Eye (tissue), 1 donor: ENCODE measurements around the gene APCDD1L.
"Not testable (repeated sequence)": the region's sequence is repeated elsewhere in the genome, so short reads cannot be mapped to it uniquely, and the experiment has no call there.

ENCODE experiments used
- DNase-seq: peaks from one replicate; pipeline ENCODE4 v3.0.0-alpha.2; 2015

Gene APCDD1L

DNA sequence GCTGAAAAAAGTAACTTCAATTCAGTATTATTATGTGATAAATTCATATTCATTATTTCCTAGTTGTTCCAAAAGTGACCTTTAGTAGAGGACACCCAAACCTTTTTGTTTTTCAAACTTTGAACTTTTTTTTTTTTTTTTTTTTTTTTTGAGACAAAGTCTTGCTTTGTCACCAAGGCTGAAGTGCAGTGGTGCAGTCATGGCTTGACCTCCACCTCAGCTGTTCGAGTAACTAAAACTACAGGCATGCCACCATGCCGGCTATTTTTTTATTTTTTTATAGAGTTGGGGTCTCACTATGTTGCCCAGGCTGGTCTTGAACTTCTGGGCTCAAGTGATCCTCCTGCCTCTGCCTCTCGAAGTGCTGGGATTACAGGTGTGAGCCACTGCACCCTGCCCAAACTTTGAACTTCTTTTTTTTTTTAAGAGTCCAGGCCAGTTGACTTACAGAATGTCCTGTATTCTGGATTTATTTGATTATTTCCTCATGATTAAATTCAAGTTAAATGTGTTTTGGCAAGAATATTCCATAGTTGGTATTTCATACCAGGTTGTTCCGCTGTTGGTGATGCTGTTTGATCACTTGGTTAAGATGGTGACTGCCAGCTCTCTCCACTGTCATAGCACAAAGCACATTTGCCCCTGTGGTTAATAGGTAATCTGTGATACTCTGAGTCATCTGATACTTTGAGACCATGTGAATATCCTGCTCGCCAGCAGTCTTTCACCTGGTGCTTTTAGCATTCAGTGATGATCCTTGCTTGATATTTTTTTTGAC is 78.1 kb downstream of the APCDD1L start:
- DNase-seq, result no peak

DNA sequence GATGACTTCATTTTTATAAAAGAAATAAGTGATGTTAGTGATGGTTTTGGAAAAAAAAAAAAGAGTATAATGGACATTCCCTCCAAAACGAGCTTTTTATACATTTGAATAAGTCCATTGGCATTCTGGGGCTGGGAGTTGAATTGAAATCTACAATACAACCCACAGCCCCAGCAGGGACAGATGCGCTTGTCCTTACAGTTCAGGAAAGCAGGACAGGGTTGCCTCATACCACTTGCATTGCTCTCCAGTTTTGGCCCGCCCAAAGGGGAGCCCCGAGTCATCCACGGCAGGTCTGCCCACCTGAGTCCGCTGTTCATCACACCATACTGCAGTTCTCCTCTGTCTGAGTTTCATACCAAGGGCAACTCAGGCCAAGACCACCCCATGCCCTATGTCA is 80.0 kb downstream of the APCDD1L start:
- DNase-seq, result no peak

GRCh38 chr20:58434326-58434725 is 80.9 kb downstream of the APCDD1L start:
- DNase-seq, result no peak

GRCh38 chr20:58433759-58434158 is 81.4 kb downstream of the APCDD1L start:
- no peak for DNase-seq

DNA sequence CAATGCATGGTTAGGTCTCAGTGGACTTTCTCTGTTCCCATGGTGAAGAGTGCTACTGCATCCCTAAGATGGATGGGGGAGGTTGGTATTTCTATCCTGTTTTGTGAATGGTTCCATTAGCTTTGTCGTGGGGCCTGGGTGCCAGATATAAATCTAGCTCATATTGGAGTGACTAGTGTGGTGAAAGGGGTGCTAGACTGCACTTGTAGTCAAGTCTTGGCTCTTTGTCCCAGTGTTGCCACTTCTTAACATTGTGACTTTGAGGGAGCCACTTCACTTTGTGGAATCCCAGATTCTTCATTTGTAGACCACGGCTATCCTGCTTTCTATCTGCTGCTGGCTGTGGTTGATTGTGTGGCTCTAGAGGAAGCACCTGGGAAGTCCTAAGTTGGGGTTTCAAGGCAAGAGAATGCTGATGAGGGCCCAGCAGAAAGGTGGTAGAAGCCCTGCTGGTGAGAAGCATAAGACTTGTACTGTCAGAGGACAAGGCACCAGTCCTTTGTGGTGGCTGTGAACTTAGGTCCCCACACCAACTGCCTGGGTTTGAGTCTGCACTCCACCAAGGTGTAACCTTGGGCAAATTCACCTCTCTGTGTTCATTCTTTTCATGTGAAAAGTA is 82.1 kb downstream of the APCDD1L start:
- no peak for DNase-seq

DNA sequence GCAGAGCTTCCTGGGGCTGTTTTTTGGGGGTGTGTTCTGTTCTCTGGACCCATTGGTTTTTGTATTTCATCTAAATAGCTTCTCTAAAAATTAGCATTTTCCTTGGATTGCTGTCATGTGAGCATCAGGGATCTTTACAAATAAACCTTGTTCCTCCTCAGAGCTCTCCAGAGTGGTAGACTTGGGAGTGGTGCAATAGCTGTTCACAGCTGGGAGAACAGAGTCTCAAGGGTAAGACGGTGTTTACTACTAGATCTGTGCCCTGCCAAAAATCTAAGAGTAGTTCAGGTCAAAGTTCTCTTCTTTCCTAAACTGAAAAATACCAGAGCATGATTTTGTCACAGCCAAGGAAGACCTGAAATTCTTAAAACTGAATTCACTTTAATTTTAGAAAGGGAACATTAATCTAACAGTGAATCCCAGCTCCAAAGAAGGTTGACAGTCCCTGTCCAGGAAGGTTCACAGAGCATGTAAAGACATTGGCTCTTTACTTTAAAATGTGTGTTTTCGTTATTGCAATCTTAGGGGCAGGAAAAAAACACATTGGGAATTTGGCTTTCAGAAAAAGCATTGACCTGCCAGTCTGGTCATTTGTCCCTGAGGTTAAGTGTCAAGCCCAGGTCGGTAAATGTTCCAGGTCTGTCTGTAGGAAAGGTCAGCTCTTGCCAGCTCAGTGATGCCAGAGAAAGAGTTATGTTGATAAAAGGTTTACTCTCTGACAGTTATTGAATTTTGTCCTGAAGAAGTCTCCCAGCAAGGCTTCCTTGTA is 82.8 kb downstream of the APCDD1L start:
- no peak for DNase-seq

- no peak for DNase-seq
These were observed 84.1 kb downstream of the APCDD1L start for GRCh38 chr20:58431134-58431533.

DNA sequence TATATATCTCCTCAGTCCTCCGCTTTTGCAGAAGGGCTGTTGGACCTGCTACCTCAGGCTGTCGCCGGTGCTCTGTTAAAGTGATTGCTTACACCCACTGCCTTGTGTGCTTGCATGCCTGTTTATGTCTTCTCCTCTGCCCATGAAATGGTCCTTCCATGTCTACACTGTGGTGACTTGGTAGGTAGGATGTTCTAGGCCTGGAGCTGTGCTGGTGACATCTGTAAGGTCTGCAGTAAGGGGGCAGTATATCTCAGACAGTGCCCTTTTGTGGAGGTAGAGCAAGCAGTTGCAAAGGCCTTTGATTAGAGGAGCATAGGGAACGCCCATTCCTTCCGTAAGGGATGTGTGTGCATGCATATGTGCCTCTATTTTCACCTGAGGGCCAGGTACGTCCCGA is 85.9 kb downstream of the APCDD1L start:
- DNase-seq, result no peak

GRCh38 chr20:58428364-58428763 is 86.8 kb downstream of the APCDD1L start:
- no peak for DNase-seq

- DNase-seq, result not testable (repeated sequence)
These were observed 87.6 kb downstream of the APCDD1L start for GRCh38 chr20:58427571-58427970.

DNA sequence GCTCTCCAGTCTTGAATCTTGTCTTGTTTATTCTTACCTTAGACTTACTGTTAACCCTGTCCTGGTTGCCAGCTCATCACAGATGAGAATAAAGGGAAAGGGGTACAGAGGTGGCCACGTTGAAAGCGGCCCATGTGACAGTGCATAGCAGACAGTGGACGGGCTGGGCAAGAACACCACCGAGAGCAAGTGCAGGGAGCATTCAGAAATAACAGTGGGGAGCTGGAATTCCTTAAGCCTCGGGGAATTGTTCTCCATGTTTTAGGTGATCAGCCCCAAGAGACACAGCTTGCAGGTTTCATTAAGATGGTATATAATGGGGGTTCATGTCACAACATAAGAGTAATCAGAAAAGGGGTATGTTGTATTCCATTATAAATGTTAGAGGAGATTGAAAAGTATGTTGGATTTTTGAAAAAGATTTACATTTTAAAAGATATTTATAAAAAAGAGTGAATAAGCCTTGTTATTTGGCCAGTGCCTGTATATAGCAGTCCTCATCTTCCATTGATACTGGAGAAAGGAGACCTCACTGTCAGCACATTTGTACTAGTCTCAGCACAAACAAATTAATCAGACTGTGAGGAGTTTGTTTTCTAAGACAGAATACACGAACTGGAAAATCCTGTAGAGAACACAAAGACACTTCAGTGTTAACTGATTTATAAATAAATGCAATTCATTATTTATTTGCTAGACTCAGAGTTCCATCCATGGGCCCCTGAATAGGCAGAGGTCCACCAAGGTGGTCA is 90.8 kb downstream of the APCDD1L start:
- DNase-seq, result no peak

- no peak for DNase-seq
These were observed 93.7 kb downstream of the APCDD1L start for GRCh38 chr20:58421497-58421850.

- DNase-seq, result no peak
These were observed 94.3 kb downstream of the APCDD1L start for GRCh38 chr20:58420798-58421496.

DNA sequence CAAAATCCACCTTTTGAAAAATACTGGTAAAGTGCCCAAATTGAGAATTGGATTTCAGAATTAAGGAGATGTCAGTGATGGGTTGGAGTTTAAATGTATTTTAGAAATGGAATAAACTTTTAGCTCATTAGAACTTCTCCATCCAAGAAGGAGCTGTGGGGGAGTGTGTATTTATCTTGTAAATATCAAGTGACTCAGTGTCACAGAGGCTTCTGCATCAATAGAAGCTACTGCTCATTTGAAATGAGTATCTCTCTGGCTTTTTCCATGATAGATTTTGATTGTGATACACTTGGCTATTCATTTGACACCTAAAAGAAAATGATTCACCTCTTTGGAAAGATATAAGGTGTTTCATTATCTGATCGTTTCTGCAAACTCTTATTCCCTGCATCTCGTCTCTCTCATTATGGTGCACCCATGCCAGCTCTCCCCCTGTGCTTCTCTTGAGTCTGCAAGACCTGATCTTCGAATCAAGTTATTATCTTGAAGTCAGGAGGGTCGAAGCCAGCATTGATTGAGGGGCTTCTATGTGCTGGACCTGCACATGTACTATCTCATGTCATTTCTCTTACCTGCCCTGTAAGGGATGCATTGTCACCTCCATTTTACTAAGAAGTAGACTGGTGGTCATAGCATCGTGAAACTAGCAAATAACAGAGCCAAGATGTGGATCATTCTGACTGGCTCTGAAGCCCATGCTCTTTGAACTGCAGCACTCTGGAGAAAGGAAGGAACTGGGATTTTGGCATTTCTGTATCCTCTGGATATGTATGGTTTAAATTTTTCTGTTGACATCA is 96.0 kb downstream of the APCDD1L start:
- DNase-seq, result no peak

DNA sequence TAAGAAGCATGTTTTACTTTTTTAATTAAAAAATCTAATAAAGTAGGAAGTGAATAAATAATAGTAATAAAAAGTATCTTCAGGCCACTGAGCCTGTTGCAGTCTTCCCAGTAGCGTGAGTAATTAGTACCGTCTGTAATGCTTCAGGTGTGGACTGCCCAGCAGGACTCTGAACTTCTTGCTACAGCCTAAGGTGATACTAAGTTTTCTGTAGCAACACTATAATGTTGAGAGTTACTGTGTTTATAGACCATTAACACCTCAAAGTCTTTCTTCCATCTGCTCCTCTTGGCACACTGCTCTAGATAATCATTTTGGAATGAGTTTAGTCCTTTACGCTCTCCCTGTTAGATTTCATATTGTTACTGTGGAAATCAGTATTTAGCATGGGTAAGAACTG is 97.8 kb downstream of the APCDD1L start:
- DNase-seq, result no peak

- DNase-seq, result no peak
These were observed 98.4 kb downstream of the APCDD1L start for GRCh38 chr20:58416835-58417234.

GRCh38 chr20:58416057-58416456 is 99.1 kb downstream of the APCDD1L start:
- no peak for DNase-seq

DNA sequence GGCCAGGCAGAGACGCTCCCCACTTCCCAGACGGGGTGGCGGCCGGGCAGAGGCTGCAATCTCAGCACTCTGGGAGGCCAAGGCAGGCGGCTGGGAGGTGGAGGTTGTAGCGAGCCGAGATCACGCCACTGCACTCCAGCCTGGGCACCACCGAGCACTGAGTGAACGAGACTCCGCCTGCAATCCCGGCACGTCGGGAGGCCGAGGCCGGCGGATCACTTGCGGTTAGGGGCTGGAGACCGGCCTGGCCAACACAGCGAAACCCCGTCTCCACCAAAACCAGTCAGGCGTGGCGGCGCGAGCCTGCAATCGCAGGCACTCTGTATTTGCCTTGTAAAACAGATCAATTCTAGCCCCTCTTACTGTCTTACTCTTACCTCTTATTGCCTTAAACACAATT is 100.4 kb downstream of the APCDD1L start:
- not testable (repeated sequence) for DNase-seq

DNA sequence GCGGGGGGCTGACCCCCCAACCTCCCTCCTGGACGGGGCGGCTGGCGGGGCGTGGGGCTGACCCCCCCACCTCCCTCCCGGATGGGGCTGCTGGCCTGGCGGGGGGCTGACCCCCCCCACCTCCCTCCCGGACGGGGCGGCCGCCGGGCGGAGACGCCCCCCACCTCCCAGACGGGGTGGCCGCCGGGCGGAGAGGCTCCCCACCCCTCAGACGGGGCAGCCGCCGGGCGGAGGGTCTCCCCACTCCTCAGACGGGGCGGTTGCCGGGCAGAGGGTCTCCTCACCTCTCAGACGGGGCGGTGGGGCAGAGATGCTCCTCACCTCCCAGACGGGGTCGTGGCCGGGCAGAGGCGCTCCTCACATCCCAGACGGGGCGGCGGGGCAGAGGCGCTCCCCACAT is 101.0 kb downstream of the APCDD1L start:
- DNase-seq, result not testable (repeated sequence)
